Loucy (cell line): ENCODE measurements around the gene PLCB3.

ENCODE experiments used
- EZH2phosphoT487 ChIP-seq: fragments of 200-600 bp; IDR thresholded peaks from 2 replicates; pipeline ENCODE4 v1.6.1; 2018; ENCODE audit warnings: antibody characterized with exemption, mild to moderate bottlenecking, moderate library complexity, borderline replicate concordance
- TF ChIP-seq, protein P1 (sequence below): fragments of 200-600 bp; sonication (generic); conservative IDR thresholded peaks from 2 replicates; pipeline ENCODE4 v1.5.1; 2014; ENCODE audit warnings: mild to moderate bottlenecking, antibody characterized with exemption, low read length

GRCh38 chr11:64229090-64229743, 22.1 kb upstream of the PLCB3 start:
- TF ChIP-seq, protein P1, sequence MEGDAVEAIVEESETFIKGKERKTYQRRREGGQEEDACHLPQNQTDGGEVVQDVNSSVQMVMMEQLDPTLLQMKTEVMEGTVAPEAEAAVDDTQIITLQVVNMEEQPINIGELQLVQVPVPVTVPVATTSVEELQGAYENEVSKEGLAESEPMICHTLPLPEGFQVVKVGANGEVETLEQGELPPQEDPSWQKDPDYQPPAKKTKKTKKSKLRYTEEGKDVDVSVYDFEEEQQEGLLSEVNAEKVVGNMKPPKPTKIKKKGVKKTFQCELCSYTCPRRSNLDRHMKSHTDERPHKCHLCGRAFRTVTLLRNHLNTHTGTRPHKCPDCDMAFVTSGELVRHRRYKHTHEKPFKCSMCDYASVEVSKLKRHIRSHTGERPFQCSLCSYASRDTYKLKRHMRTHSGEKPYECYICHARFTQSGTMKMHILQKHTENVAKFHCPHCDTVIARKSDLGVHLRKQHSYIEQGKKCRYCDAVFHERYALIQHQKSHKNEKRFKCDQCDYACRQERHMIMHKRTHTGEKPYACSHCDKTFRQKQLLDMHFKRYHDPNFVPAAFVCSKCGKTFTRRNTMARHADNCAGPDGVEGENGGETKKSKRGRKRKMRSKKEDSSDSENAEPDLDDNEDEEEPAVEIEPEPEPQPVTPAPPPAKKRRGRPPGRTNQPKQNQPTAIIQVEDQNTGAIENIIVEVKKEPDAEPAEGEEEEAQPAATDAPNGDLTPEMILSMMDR = no peak
- no peak for TF ChIP-seq EZH2phosphoT487
